Right lobe of liver (tissue), 4 donors: ENCODE measurements around the gene ZBTB16.

ENCODE experiments used
- POLR2A ChIP-seq: fragments of 450-650 bp; IDR thresholded peaks from one replicate; pipeline ENCODE4 v1.6.1; 2017; ENCODE audit warnings: antibody characterized with exemption, mild to moderate bottlenecking
- TF ChIP-seq, protein P1 (sequence below), 4 donors: fragments of 200-600 bp in 3 of 4; fragments of 450-650 bp in 1 of 4; IDR thresholded peaks; one replicate each; pipeline versions ENCODE4 v1.5.1 to v1.8.0; 2016 to 2022; ENCODE audit warnings: antibody characterized with exemption in 4 of 4, mild to moderate bottlenecking in 2 of 4
- donor health status: DM: no; HTN: no; CAD: no.
- donor health status: DM: no; HTN: no; CAD: no.
- donor health status: DM: no; HTN: yes; CAD: no.

DNA sequence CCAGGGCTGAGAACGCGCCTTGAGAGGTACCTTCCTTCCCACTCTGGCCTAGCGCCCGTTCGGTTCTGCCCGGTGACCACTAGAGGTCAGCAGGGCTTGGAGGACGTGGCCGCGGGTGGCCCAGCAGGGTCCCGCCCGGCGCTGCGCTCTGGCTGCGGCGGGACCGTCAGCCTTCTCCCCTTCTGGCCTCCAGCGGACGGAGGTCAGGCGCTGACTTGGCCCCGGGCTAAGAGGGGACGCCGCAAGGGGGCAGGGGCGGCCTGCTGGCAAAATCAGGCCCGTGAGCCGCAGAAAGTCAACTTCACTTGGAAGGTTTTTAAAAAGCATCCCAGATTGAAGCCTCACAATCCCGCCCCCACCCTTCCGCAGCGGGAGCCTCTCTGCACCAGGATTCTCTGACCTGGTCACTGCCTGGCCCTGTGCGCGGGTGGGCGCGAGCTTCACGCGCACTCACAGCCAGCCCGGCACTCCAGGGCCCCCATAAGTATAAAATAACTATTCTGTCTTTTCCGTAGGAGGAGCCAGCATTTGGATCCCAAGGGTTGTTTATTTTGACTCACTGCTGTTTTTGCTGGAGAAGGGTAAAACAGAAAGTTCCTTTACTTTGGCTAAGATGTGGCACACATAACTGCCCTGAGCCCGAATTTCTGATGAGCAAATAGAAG is 23.2 kb upstream of the ZBTB16 start:
- TF ChIP-seq POLR2A, result peak; percentile 38
- TF ChIP-seq, protein P1, sequence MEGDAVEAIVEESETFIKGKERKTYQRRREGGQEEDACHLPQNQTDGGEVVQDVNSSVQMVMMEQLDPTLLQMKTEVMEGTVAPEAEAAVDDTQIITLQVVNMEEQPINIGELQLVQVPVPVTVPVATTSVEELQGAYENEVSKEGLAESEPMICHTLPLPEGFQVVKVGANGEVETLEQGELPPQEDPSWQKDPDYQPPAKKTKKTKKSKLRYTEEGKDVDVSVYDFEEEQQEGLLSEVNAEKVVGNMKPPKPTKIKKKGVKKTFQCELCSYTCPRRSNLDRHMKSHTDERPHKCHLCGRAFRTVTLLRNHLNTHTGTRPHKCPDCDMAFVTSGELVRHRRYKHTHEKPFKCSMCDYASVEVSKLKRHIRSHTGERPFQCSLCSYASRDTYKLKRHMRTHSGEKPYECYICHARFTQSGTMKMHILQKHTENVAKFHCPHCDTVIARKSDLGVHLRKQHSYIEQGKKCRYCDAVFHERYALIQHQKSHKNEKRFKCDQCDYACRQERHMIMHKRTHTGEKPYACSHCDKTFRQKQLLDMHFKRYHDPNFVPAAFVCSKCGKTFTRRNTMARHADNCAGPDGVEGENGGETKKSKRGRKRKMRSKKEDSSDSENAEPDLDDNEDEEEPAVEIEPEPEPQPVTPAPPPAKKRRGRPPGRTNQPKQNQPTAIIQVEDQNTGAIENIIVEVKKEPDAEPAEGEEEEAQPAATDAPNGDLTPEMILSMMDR (IDR thresholded peaks at IDR 0.05), result peak; percentile 91 to 95 (median 93)
